GM12801 (cell line): ENCODE data around the gene C3AR1.

Experiments used
- TF ChIP-seq, protein P1 (sequence below): IDR thresholded peaks from one replicate; pipeline ENCODE4 v1.5.1; 2011; ENCODE audit warnings: control low read depth; ENCODE audit not compliant: insufficient read length; ENCODE audit errors: extremely low read depth

C3AR1 gene

DNA sequence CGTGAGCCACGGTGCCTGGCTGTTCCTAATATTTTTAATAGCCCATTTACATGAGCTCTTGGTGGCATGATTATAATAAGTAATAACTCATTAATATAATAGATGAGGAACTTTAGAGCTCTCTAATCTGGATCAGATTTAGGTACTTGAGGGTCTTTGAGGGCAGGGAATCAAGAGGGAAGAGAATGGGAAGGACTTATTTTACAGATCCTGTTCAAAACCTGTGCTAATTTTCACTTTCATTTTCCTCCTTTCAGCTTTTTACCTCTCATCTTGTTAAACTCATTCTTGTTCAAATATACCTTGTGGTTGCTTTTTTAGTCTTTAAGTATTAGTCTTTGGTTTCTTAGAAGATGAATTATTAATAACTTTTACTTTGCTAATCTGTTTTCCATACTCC, 21.5 kb upstream of the C3AR1 start:
- TF ChIP-seq, protein P1, sequence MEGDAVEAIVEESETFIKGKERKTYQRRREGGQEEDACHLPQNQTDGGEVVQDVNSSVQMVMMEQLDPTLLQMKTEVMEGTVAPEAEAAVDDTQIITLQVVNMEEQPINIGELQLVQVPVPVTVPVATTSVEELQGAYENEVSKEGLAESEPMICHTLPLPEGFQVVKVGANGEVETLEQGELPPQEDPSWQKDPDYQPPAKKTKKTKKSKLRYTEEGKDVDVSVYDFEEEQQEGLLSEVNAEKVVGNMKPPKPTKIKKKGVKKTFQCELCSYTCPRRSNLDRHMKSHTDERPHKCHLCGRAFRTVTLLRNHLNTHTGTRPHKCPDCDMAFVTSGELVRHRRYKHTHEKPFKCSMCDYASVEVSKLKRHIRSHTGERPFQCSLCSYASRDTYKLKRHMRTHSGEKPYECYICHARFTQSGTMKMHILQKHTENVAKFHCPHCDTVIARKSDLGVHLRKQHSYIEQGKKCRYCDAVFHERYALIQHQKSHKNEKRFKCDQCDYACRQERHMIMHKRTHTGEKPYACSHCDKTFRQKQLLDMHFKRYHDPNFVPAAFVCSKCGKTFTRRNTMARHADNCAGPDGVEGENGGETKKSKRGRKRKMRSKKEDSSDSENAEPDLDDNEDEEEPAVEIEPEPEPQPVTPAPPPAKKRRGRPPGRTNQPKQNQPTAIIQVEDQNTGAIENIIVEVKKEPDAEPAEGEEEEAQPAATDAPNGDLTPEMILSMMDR = no peak

DNA sequence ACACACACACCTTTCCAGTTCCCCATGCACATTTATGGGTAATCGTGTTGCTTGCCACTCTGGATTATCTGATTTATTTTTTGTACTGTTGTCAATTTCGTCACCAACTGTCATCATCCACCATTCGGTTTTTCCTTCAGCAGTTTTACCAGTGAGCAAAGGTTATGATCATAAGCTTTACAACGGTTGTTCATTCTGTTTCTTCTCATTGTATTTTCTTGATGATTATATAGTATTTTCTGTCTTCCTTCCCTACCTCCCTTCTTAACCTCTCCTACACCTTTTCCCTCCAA, 16.6 kb upstream of the C3AR1 start:
- TF ChIP-seq, protein P1 = no peak

DNA sequence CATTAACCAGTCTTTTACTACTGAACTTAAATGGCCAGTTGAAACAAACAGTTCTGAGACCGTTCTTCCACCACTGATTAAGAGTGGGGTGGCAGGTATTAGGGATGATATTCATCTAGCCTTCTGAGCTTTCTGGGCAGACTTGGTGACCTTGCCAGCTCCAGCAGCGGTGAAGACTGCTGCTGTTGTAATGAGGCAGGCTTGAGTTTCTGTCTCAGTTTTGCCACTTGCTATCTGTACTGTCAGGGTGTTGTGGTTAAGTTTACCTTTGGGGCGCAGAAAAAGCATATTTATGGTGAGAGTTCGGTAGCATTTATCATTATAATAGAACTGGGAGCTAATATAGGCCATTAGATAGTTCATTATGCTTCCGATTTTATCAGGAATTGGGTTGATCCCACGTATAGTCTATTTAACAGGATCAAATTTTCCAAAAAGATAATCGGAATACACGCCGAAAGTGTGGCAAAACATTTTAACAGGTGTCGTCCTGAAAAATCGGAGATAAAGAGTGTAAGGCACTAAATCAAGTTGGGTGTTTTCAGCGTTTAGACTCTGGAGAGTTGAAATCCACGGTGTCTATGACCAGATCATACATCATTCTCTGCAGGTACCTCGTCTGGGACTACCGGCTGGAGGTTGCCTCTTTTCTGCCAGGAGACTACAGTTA, 15.2 kb upstream of the C3AR1 start:
- TF ChIP-seq, protein P1 = no peak

DNA sequence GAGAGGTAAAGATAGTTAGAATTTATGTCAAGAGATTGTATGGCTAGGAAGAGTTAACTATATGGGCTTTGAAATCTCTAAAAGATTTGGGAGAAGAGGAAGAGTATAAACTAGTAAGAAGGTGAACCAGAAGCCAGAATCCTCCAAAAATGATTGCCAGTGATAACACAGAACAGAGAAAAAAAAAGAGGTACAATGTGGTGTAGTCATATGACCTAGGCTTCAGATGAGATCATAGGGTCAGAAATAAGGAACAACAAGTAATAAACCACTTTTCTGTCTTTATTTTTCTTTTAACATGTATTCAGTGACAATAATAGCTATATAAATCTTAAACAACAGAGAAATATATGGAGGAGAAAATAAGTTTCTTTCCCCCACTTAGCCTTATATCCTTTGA, 14.0 kb upstream of the C3AR1 start:
- TF ChIP-seq, protein P1 = no peak

DNA sequence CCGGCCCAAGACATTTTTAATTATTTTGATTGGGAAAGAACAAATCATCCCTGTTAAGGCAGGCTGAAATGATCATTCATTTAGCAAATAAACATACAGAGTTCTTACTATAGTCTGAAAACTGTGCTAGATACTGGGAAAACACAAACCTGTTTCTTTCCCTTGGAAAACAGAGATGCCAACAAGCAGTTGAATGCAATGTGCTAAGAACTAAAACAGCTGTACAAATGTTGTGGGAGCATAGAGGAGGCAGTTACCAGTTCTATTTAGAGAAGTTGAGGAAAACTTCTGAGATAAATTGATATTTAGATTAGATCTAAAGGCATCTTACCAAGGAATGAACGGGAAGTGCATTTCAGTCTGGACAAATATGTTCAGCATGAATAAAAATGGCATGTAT, 12.8 kb upstream of the C3AR1 start:
- TF ChIP-seq, protein P1 = no peak

DNA sequence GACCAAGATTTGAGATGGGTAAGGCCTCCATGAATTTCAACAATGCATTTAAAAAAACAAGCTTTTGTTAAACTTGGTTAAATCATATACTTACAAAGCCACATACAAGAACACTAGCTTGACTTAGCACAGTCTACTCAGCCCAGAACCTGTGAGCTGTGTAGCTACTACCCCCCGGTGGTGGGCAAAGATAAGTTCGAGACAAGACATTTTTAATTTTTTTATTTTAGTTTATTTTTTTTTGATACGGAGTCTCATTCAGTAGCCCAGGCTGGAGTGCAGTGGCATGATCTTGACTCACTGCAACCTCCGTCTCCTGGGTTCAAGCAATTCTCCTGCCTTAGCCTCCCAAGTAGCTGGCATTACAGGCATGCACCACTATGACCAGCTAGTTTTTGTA, 12.2 kb upstream of the C3AR1 start:
- TF ChIP-seq, protein P1 = no peak

DNA sequence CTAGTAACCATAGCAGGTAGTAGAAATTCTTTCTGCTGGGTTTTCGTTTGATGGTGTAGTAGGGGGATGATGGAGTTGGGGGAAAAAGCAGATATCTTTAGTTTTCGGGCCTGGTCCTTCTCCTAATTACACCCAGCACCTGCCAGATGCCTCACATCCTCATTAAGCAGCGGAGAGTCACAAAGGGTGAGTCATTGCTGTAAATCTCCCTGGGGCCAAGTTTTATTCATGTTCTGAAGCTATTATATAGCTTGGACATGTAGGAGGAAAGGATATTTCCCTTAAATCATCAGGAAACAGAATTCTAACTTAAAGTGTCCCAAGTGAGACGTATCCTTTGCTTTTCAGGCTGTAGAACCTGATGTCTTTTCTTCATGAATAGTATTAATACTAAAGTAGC, 11.0 kb upstream of the C3AR1 start:
- TF ChIP-seq, protein P1 = no peak
